DLD1 (cell line): ENCODE measurements around the gene LCLAT1.

Source experiments
- in situ Hi-C: cut with HindIII; loops from 2 replicates; pipeline ENCODE4 v1.10.0; 2017; ENCODE audit warnings: low sequenced_read_pairs

The LCLAT1 gene

GRCh38 chr2:30686000-30686399 is 239.0 kb downstream of the LCLAT1 start:
- in situ Hi-C loops, result loop anchor here (10.0 kb wide), 1 partner anchor 51 kb away; no protein-coding TSS in a partner anchor

GRCh38 chr2:30686669-30687068 is 239.6 kb downstream of the LCLAT1 start:
- in situ Hi-C loops, result loop anchor here (10.0 kb wide), 1 partner anchor 52 kb away; no protein-coding TSS in a partner anchor

- in situ Hi-C loops, result loop anchor here (10.0 kb wide), 1 partner anchor 54 kb away; no protein-coding TSS in a partner anchor
These were observed 241.9 kb downstream of the LCLAT1 start for GRCh38 chr2:30688956-30689401.

GRCh38 chr2:30689496-30690125 is 242.6 kb downstream of the LCLAT1 start:
- in situ Hi-C loops, result loop anchor here (10.0 kb wide), 1 partner anchor 55 kb away; no protein-coding TSS in a partner anchor

- in situ Hi-C loops, result no loop called here
These were observed 243.1 kb downstream of the LCLAT1 start for GRCh38 chr2:30690126-30690561.

- in situ Hi-C loops, result no loop called here
These were observed 244.3 kb downstream of the LCLAT1 start for GRCh38 chr2:30691091-30691947.

GRCh38 chr2:30691948-30692828 is 245.1 kb downstream of the LCLAT1 start:
- in situ Hi-C loops, result no loop called here

GRCh38 chr2:30692829-30693275 is 245.8 kb downstream of the LCLAT1 start:
- in situ Hi-C loops, result no loop called here
